Chondrocyte (in vitro differentiated cells): ENCODE results near the gene CHPF2. TPM values are rescaled to one million over a fixed set of nuclear protein-coding genes. Genes with fewer than 3 reads are reported as not detected.

Source experiments
- DNase-seq: peaks from one replicate; pipeline ENCODE4 v3.0.0; 2021; ENCODE audit warnings: mixed read lengths, low spot score
- H3K27ac Mint-ChIP-seq: one replicate; pipeline ENCODE4 v1.8.0; 2021; ENCODE audit warnings: mild to moderate bottlenecking, moderate library complexity, mixed read lengths; ENCODE audit not compliant: unreplicated experiment
- H3K27me3 Mint-ChIP-seq: 2 replicates; pipeline ENCODE4 v1.8.0; 2021; ENCODE audit warnings: low read depth, mixed read lengths
- H3K36me3 Mint-ChIP-seq: 2 replicates; pipeline ENCODE4 v1.8.0; 2021; ENCODE audit warnings: low read depth, mixed read lengths
- H3K4me1 Mint-ChIP-seq: 2 replicates; pipeline ENCODE4 v1.8.0; 2021; ENCODE audit warnings: low read depth, mild to moderate bottlenecking, mixed read lengths
- H3K4me3 Mint-ChIP-seq: one replicate; pipeline ENCODE4 v1.8.0; 2021; ENCODE audit warnings: mild to moderate bottlenecking, moderate library complexity, mixed read lengths; ENCODE audit not compliant: unreplicated experiment
- H3K9me3 Mint-ChIP-seq: 2 replicates; pipeline ENCODE4 v1.8.0; 2021; ENCODE audit warnings: low read depth, mixed read lengths
- total RNA-seq: library from RNA; stranded (reverse); gene quantifications from 3 replicates; pipeline ENCODE4 v1.2.1, GENCODE V29; 2021
- TF ChIP-seq, protein P1 (sequence below): fragments of 200-600 bp; sonication (generic); IDR thresholded peaks from 2 replicates; pipeline ENCODE4 v1.5.0; 2021; ENCODE audit warnings: antibody characterized with exemption, mild to moderate bottlenecking, moderate library complexity

The CHPF2 gene
- total RNA-seq, 1 donor from 2014 or later: 98.3 TPM

DNA sequence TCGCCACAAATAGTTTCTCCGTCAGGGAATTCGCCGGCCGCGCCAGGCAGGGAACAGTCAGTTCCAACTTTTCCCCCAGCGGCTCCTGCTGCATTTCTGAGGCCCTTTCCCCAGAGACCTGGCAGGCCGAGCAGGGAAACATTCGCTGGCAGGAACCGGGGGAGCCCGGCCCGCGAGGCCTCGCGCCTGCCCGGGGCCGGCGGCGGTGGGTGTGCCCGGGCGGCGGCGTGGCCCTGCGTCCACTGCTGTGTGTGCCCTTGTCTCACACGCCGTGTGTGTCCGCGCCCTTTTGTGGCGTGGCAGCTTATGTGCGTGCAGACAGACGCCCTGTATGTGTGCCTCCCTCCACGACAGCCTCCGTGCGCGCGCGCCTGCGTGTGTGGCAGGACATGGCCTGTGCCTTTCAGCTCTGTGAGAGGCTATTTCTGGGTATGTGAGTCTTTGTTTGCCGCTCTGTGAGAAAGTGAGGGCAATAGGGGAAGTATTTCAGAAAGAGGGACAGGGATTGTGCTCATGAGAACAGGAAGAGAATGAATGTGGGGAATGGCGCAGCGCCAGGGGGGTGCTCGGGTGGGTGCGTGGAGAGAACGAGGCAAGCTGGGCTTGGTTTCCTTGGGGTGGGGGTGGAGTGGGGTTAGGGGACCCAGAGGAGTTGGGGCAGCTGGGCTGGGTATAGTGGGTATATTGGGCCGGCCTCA is 16.9 kb downstream of the CHPF2 start:
- TF ChIP-seq, protein P1, sequence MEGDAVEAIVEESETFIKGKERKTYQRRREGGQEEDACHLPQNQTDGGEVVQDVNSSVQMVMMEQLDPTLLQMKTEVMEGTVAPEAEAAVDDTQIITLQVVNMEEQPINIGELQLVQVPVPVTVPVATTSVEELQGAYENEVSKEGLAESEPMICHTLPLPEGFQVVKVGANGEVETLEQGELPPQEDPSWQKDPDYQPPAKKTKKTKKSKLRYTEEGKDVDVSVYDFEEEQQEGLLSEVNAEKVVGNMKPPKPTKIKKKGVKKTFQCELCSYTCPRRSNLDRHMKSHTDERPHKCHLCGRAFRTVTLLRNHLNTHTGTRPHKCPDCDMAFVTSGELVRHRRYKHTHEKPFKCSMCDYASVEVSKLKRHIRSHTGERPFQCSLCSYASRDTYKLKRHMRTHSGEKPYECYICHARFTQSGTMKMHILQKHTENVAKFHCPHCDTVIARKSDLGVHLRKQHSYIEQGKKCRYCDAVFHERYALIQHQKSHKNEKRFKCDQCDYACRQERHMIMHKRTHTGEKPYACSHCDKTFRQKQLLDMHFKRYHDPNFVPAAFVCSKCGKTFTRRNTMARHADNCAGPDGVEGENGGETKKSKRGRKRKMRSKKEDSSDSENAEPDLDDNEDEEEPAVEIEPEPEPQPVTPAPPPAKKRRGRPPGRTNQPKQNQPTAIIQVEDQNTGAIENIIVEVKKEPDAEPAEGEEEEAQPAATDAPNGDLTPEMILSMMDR: no peak
- peaks cover 2% of the 10 kb centered on the region for H3K36me3 Mint-ChIP-seq
- H3K27me3 Mint-ChIP-seq: no peaks in the 10 kb centered on the region
- no peak for DNase-seq
- H3K4me1 Mint-ChIP-seq: peaks cover 68% of the 10 kb centered on the region
- no peaks in the 10 kb centered on the region for H3K9me3 Mint-ChIP-seq
- H3K4me3 Mint-ChIP-seq: peak overlapping the region; percentile 99
- H3K27ac Mint-ChIP-seq: peak overlapping the region; percentile 100

DNA sequence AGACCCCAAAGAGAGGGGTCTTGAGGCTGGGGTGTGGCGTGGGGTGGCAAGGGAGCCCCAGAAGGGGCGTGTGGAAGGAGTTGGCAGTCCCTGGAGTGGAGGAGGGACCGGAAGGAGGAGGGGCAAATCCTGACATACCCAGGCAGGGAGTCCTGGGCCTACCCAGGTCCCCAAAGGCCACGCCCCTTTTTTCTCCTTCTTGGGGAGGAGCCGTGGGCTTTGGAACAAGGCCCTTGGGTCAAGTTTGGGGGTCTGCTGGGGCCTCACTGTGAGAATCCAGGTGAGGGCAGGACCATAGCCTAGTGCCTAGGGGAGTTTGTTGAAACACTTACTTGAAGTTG is 17.4 kb downstream of the CHPF2 start:
- Mint-ChIP-seq H3K36me3 (peaks cover 2% of the 10 kb centered on the region), H3K4me3 (peak overlapping the region; percentile 99), H3K27me3 (no peaks in the 10 kb centered on the region), H3K9me3 (no peaks in the 10 kb centered on the region), H3K27ac (peak overlapping the region; percentile 100), H3K4me1 (peaks cover 64% of the 10 kb centered on the region)
- DNase-seq: no peak
- TF ChIP-seq, protein P1: no peak

DNA sequence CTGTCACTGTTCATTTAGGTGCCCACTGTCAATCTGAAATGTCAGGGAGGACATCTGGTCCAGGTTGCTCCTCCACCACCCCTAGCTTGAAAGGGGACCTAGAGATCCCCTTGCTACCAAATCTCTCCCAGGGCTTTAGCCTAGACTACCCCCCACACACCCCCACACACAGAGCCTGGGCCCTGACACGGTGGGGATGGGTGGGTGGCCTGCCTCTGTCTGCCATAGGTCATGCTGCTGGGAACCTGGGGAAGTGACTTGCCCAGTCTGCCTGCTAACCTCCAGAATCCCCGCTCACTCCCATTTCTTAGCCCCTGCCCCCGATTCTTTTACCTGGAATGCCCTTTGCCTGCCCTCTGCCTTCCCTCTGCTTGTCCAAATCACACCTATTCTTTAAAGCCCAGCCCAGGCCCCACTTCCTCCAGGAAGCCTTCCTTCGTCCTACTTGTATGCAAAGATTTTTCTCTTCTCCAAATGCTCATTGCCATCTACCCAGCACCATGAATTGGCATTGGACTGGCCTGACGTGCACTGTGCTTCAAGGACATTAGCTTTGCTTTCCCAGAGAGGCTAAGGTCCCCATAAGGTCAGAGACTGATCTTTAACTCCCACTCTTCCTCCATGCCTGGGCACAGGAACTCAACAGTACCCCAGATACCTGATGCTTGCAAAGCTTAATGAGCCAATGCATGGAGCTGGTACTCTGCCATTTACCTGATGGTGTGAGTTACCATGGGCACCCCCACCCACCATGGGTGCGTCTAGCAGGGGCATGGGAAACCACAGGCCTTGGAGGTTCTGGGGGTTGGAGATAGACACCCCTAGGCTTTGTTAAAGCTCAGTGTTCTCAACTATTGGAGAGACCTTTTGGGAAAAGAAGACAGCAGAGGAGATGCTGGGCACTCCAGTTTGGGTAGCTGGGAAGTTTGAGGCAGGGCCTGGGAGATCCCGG is 18.2 kb downstream of the CHPF2 start:
- H3K36me3 Mint-ChIP-seq: peaks cover 2% of the 10 kb centered on the region
- no peak for DNase-seq
- TF ChIP-seq, protein P1: no peak
- H3K4me3 Mint-ChIP-seq: peak overlapping the region; percentile 99
- H3K9me3 Mint-ChIP-seq: no peaks in the 10 kb centered on the region
- peaks cover 61% of the 10 kb centered on the region for H3K4me1 Mint-ChIP-seq
- peak overlapping the region; percentile 100 for H3K27ac Mint-ChIP-seq
- no peaks in the 10 kb centered on the region for H3K27me3 Mint-ChIP-seq

DNA sequence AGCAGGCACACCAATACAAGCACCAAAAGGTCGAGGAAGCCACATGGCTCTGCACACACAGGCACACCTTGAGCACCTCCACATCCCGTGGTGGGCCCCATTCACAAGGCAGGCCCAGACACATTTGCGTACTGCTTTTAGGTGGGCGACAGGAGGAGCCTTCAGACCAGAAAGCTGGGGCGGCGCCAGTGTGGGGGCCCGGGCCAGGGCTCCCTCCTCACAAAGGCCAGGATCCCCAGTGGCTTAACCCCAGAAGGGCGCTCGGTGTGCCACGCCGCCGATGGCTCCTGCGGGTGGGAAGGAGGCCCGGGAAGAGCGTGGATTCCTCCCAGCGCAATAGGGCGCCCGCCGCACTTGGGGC is 19.0 kb downstream of the CHPF2 start:
- H3K4me1 Mint-ChIP-seq: peaks cover 54% of the 10 kb centered on the region
- no peak for DNase-seq
- H3K27ac Mint-ChIP-seq: peak overlapping the region; percentile 100
- peak overlapping the region; percentile 99 for H3K4me3 Mint-ChIP-seq
- H3K36me3 Mint-ChIP-seq: peaks cover 3% of the 10 kb centered on the region
- H3K27me3 Mint-ChIP-seq: no peaks in the 10 kb centered on the region
- H3K9me3 Mint-ChIP-seq: no peaks in the 10 kb centered on the region
- TF ChIP-seq, protein P1: no peak

DNA sequence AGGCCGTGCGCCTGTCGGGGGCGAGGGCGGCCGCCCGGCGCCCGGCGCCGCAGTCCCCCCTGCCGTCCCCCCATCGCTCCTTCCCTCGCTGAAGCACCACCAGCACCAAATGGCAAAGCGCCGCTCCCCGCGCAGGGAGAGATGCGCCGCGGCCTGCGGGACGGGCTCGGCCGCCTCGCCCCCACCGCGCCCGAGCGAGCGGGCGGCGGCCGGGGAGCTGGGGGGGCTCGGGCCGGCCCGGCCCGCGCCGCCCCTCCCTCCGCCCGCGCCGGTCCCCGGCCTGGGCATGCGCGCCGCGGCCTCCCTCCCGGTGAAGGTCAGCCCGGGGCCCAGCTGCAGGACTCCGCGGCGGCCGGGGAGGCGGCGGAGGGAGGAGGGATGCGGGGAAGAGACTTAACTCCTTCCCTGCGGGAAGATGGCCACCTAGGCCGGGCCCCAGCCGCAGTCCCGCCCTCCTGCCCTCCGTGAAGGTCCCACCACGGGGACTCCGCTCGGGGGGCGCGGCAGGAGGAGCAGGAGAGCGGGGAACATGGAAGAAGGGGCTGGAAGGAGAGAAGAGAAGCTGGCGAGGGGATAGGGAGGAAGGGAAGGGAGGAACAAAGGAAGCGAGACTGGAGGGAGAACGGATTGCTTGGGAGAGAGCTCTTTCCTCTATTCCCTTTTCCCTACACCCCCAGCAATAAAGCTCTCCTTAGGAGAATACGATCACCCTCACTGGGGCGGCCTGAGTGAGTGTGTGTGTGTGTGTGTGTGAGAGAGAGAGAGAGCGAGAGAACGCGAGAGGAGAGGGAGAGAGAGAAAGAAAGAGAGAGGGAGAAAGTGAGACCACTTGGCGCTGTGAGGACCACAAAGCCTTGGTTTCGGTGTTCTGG is 19.6 kb downstream of the CHPF2 start:
- DNase-seq: no peak
- Mint-ChIP-seq H3K27me3 (no peaks in the 10 kb centered on the region), H3K4me1 (peaks cover 48% of the 10 kb centered on the region), H3K9me3 (no peaks in the 10 kb centered on the region), H3K27ac (peak overlapping the region; percentile 95), H3K4me3 (peak overlapping the region; percentile 81), H3K36me3 (peaks cover 6% of the 10 kb centered on the region)
- TF ChIP-seq, protein P1: no peak
